Measurements from ENCODE around the gene SCD5. TPM values are rescaled to one million over a fixed set of nuclear protein-coding genes. Genes with fewer than 3 reads are reported as not detected.

The SCD5 gene
- total RNA-seq, 2 experiments from 2014 or later = 3.8 to 4.0 TPM

- DNase-seq = no peak
- Mint-ChIP-seq H3K4me3 (no peak overlapping the region), H3K4me1 (peaks cover 2% of the 10 kb centered on the region), H3K36me3 (no peaks in the 10 kb centered on the region), H3K27ac (no peak overlapping the region), H3K27me3 (no peaks in the 10 kb centered on the region), H3K9me3 (no peaks in the 10 kb centered on the region)
Observed at GRCh38 chr4:82679531-82679930, 119.1 kb downstream of the SCD5 start.

DNA sequence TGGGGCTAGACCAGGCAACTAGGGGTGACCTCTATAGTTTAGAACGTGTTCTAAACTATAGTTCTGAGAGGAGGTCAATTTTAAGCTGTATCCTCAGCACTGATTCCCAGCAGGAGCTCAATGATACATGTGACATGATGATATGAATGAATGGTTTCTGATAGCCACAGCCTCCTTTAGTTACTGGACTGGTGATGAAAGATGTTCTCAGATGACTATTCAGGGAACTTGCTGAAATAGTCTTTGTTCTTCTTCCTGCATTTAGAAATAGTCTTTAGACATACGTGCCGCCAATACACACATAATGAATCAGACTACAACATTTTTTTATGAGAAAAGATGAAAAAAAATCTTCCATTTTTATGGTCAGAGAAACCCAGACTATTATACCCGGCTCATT lies 120.5 kb downstream of the SCD5 start:
- no peak for DNase-seq
- H3K27ac Mint-ChIP-seq = no peak overlapping the region
- peaks cover 2% of the 10 kb centered on the region for H3K4me1 Mint-ChIP-seq
- no peaks in the 10 kb centered on the region for H3K9me3 Mint-ChIP-seq
- H3K27me3 Mint-ChIP-seq = no peaks in the 10 kb centered on the region
- H3K36me3 Mint-ChIP-seq = no peaks in the 10 kb centered on the region
- H3K4me3 Mint-ChIP-seq = no peak overlapping the region

DNA sequence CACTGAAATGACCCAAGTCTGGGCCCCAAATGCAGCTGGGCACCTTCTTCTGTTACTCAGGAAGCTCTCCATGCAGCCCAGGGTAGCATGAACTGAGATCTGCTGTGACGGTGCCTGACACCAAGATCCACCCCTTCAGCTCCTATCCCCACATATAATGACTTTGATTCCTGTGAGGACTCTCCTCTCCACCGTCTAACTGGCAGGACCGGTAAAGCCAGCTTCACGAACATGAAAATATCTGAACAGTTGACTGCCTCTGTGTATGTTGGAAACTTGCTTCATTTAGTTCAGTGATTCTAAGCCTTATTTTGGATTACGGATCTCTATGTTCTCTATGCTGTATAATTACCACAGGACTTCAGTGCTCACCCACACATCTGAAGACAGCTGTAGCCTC lies 121.3 kb downstream of the SCD5 start:
- peaks cover 2% of the 10 kb centered on the region for H3K4me1 Mint-ChIP-seq
- H3K36me3 Mint-ChIP-seq = no peaks in the 10 kb centered on the region
- no peaks in the 10 kb centered on the region for H3K9me3 Mint-ChIP-seq
- no peak overlapping the region for H3K4me3 Mint-ChIP-seq
- no peaks in the 10 kb centered on the region for H3K27me3 Mint-ChIP-seq
- no peak for DNase-seq
- no peak overlapping the region for H3K27ac Mint-ChIP-seq

DNA sequence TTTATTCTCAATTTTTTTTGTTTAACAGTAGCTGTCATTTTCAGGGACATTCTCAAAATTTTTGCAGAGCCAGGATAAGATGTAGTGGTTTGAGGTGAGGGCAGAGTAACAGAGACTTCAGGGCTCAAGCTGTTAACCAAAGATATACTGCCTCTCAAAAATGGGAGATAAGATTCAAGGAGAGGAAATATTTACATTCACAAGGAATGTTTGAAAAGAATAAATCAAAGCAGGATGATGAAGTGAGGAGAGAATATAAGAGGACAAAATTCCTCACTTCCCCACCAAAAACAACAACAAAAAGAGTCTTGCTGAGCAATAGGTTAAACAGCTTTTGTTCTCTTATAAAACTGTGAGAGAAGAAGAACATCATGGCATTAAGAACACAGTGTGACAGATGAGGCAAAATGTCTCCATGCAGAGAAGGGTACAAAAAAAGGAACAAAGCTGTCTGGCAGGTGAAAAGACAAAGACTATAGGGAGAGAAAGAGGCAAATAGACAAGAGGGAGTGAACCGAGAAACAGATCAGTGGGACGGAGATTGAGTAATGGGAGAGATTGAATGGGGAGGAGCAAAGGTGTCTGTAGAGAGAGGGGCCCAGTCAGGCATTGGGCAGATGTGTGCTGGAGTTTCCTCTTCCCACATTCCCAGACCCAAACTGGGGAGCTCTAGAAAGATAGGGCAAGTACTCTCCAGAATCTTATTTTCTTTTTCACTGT lies 130.7 kb downstream of the SCD5 start:
- H3K4me1 Mint-ChIP-seq = no peaks in the 10 kb centered on the region
- H3K4me3 Mint-ChIP-seq = no peak overlapping the region
- H3K9me3 Mint-ChIP-seq = peaks cover 8% of the 10 kb centered on the region
- H3K36me3 Mint-ChIP-seq = peaks cover 2% of the 10 kb centered on the region
- no peak for DNase-seq
- H3K27me3 Mint-ChIP-seq = peaks cover 6% of the 10 kb centered on the region
- no peak overlapping the region for H3K27ac Mint-ChIP-seq

GRCh38 chr4:82666970-82667665 lies 131.5 kb downstream of the SCD5 start:
- Mint-ChIP-seq H3K27me3 (peaks cover 7% of the 10 kb centered on the region), H3K4me1 (no peaks in the 10 kb centered on the region), H3K4me3 (no peak overlapping the region), H3K27ac (no peak overlapping the region), H3K36me3 (peaks cover 2% of the 10 kb centered on the region), H3K9me3 (peaks cover 8% of the 10 kb centered on the region)
- DNase-seq = no peak

- Mint-ChIP-seq H3K9me3 (no peaks in the 10 kb centered on the region), H3K4me1 (no peaks in the 10 kb centered on the region), H3K27me3 (peaks cover 15% of the 10 kb centered on the region), H3K4me3 (no peak overlapping the region), H3K36me3 (peaks cover 2% of the 10 kb centered on the region), H3K27ac (no peak overlapping the region)
- no peak for DNase-seq
Observed at GRCh38 chr4:82661181-82661992, 137.2 kb downstream of the SCD5 start.

GRCh38 chr4:82652062-82652461 lies 146.5 kb downstream of the SCD5 start:
- no peaks in the 10 kb centered on the region for H3K9me3 Mint-ChIP-seq
- no peaks in the 10 kb centered on the region for H3K36me3 Mint-ChIP-seq
- DNase-seq = no peak
- no peak overlapping the region for H3K27ac Mint-ChIP-seq
- H3K4me1 Mint-ChIP-seq = no peaks in the 10 kb centered on the region
- H3K27me3 Mint-ChIP-seq = no peaks in the 10 kb centered on the region
- no peak overlapping the region for H3K4me3 Mint-ChIP-seq

GRCh38 chr4:82650868-82651267 lies 147.7 kb downstream of the SCD5 start:
- no peaks in the 10 kb centered on the region for H3K27me3 Mint-ChIP-seq
- H3K27ac Mint-ChIP-seq = no peak overlapping the region
- no peaks in the 10 kb centered on the region for H3K9me3 Mint-ChIP-seq
- no peaks in the 10 kb centered on the region for H3K4me1 Mint-ChIP-seq
- no peaks in the 10 kb centered on the region for H3K36me3 Mint-ChIP-seq
- DNase-seq = no peak
- no peak overlapping the region for H3K4me3 Mint-ChIP-seq

GRCh38 chr4:82648356-82648755 lies 150.2 kb downstream of the SCD5 start:
- no peaks in the 10 kb centered on the region for H3K4me1 Mint-ChIP-seq
- no peak overlapping the region for H3K27ac Mint-ChIP-seq
- H3K4me3 Mint-ChIP-seq = no peak overlapping the region
- no peaks in the 10 kb centered on the region for H3K27me3 Mint-ChIP-seq
- no peaks in the 10 kb centered on the region for H3K36me3 Mint-ChIP-seq
- no peaks in the 10 kb centered on the region for H3K9me3 Mint-ChIP-seq
- no peak for DNase-seq

DNA sequence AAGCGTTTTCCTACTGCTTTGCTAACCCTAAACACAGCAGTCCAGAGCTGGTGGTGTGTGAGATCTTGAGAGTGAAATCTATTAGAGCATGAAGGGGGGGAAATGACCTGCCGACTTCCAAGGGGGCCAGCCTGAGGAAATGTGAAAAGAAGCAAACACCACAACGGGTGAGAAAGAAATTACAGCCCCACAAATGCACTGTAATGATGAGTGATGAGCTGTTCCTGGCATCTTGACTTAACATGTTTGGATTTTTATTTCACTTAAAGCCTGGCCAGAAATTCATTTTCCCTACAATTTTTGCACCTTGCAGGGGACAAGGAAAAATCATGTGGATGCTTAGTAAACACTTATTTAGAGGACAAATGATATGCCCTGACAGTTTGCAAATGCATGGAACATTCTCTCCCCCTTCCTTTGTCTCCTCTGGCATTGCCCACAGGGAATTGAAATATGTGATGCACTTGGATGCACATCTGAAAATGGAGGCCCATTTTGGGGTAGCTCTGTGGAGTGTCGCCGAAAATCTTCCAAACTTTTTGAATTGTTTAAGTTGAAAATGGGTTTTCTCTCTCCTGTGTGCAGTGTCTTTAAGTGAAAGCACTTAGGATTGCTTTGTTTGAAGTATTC lies 152.5 kb downstream of the SCD5 start:
- no peak for DNase-seq
- Mint-ChIP-seq H3K27me3 (peaks cover 3% of the 10 kb centered on the region), H3K36me3 (no peaks in the 10 kb centered on the region), H3K4me1 (no peaks in the 10 kb centered on the region), H3K4me3 (no peak overlapping the region), H3K9me3 (no peaks in the 10 kb centered on the region), H3K27ac (no peak overlapping the region)

- Mint-ChIP-seq H3K4me1 (no peaks in the 10 kb centered on the region), H3K9me3 (no peaks in the 10 kb centered on the region), H3K27ac (no peak overlapping the region), H3K27me3 (peaks cover 3% of the 10 kb centered on the region), H3K36me3 (no peaks in the 10 kb centered on the region), H3K4me3 (no peak overlapping the region)
- no peak for DNase-seq
Observed at GRCh38 chr4:82644734-82645126, 153.9 kb downstream of the SCD5 start.

GRCh38 chr4:82643994-82644733 lies 154.4 kb downstream of the SCD5 start:
- peaks cover 3% of the 10 kb centered on the region for H3K27me3 Mint-ChIP-seq
- H3K36me3 Mint-ChIP-seq = no peaks in the 10 kb centered on the region
- DNase-seq = no peak
- H3K9me3 Mint-ChIP-seq = no peaks in the 10 kb centered on the region
- H3K27ac Mint-ChIP-seq = no peak overlapping the region
- H3K4me3 Mint-ChIP-seq = no peak overlapping the region
- no peaks in the 10 kb centered on the region for H3K4me1 Mint-ChIP-seq

DNA sequence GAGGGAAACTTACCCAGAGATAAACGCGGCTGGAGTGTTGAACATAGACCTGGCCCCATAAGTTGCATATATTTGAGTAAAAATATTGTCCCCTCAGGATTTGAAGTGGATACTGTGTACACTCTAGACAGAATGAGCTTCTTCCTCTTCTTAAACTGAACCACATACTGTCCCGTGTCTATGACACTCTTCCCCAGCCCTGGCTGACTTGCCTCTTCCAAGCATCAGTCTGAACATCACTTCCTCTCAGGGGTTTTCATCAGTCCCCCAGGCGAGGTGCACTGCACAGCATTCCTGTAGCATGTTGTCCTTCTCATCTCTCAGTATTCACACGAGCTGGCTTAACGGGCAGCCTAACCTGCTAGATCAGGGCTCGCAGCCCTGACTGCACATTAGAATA lies 156.3 kb downstream of the SCD5 start:
- H3K27ac Mint-ChIP-seq = no peak overlapping the region
- H3K9me3 Mint-ChIP-seq = no peaks in the 10 kb centered on the region
- H3K4me1 Mint-ChIP-seq = no peaks in the 10 kb centered on the region
- H3K4me3 Mint-ChIP-seq = no peak overlapping the region
- DNase-seq = no peak
- peaks cover 3% of the 10 kb centered on the region for H3K27me3 Mint-ChIP-seq
- H3K36me3 Mint-ChIP-seq = no peaks in the 10 kb centered on the region

GRCh38 chr4:82640540-82640939 lies 158.1 kb downstream of the SCD5 start:
- H3K27me3 Mint-ChIP-seq = peaks cover 3% of the 10 kb centered on the region
- H3K27ac Mint-ChIP-seq = no peak overlapping the region
- H3K9me3 Mint-ChIP-seq = no peaks in the 10 kb centered on the region
- H3K4me3 Mint-ChIP-seq = no peak overlapping the region
- H3K4me1 Mint-ChIP-seq = no peaks in the 10 kb centered on the region
- H3K36me3 Mint-ChIP-seq = peaks cover 3% of the 10 kb centered on the region
- DNase-seq = no peak
